Peyer's patch (tissue), 4 donors: ENCODE results near the gene FAM177B. TPM values are rescaled to one million over a fixed set of nuclear protein-coding genes. Genes with fewer than 3 reads are reported as not detected.
A peak's percentile ranks its signal among the peaks of the same experiment; 100 is the strongest.

Experiments
- DNase-seq, 3 donors: peaks; one replicate each; pipeline ENCODE4 v3.0.0-alpha.2; 2017 to 2019
- H3K27ac ChIP-seq, 4 donors: fragments of 200-600 bp; sonication (generic); one replicate each; pipeline ENCODE4 v1.5.1; 2016 to 2019
- H3K27me3 ChIP-seq, 2 donors: fragments of 200-600 bp; sonication (generic); one replicate each; pipeline ENCODE4 v1.5.1; 2019
- H3K36me3 ChIP-seq, 3 donors: fragments of 200-600 bp; sonication (generic); one replicate each; pipeline ENCODE4 v1.5.1; 2016 to 2019
- H3K4me1 ChIP-seq, 4 donors: fragments of 200-600 bp; sonication (generic); one replicate each; pipeline ENCODE4 v1.5.1; 2016 to 2019
- H3K4me3 ChIP-seq, 4 donors: fragments of 200-600 bp; sonication (generic); 1 replicate in 3 of 4; 2 replicates in 1 of 4; pipeline ENCODE4 v1.5.1; 2016 to 2019; ENCODE audit warnings: mild to moderate bottlenecking in 1 of 4
- H3K9me3 ChIP-seq, 4 donors: fragments of 200-600 bp; sonication (generic); one replicate each; pipeline ENCODE4 v1.5.1; 2016 to 2019; ENCODE audit warnings: mild to moderate bottlenecking in 1 of 4
- CTCF ChIP-seq, 6 experiments: fragments of 450-650 bp in 4 of 6; fragments of 200-600 bp in 2 of 6; sonication (generic) in 1 of 6; IDR thresholded peaks; one replicate each; pipeline ENCODE4 v1.5.1; 2017 to 2019; ENCODE audit warnings: antibody characterized with exemption in 6 of 6, mild to moderate bottlenecking in 3 of 6, moderate library complexity in 1 of 6
- POLR2A ChIP-seq, 2 donors: fragments of 450-650 bp; IDR thresholded peaks; one replicate each; pipeline ENCODE4 v1.5.1; 2017; ENCODE audit warnings: antibody characterized with exemption in 2 of 2, mild to moderate bottlenecking in 2 of 2, moderate library complexity in 2 of 2
- total RNA-seq, 4 donors: library from RNA; depleted of rRNA; stranded (reverse); fragments of >200 nt; gene quantifications; one replicate each; pipeline ENCODE4 v1.1.0, GENCODE V29; 2016

The FAM177B gene
- total RNA-seq, 4 donors from 2014 or later, result 14.9 to 40.4 (median 19.6) TPM

DNA sequence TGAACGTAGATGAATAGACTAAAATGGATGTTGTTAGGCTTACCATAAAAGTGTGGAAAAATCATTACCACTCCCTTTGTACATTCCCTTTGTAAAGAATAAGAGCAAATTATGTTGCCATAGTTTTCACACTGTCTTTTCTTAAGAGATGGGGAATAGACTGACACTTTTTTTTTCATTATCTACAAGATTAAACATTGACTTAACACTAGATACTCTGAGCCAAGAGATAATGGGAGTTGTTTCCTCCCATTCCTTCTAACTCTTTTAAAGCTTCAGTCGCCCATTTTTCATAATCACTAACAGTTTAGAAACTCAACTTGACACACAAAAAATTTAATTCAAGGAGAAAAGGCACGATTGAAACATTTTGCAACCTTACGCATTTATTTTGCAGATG, 34.8 kb upstream of the FAM177B start:
- Histone ChIP-seq H3K27me3 (no peaks in the 10 kb centered on the region), H3K27ac (no peak overlapping the region), H3K4me1 (no peaks in the 10 kb centered on the region), H3K9me3 (no peaks in the 10 kb centered on the region), H3K4me3 (no peak overlapping the region), H3K36me3 (peaks cover 0 to 19% (median 0%) of the 10 kb centered on the region in 3 donors)
- TF ChIP-seq POLR2A (IDR thresholded peaks at IDR 0.05) (no peak), CTCF (IDR thresholded peaks at IDR 0.05) (no peak)
- no peak for DNase-seq

- Histone ChIP-seq H3K36me3 (peaks cover 0 to 19% (median 0%) of the 10 kb centered on the region in 3 donors), H3K4me1 (no peaks in the 10 kb centered on the region), H3K27me3 (no peaks in the 10 kb centered on the region), H3K4me3 (no peak overlapping the region), H3K27ac (no peak overlapping the region), H3K9me3 (no peaks in the 10 kb centered on the region)
- DNase-seq, result no peak
- no peak for TF ChIP-seq CTCF (IDR thresholded peaks at IDR 0.05)
- no peak for TF ChIP-seq POLR2A (IDR thresholded peaks at IDR 0.05)
Observed at GRCh38 chr1:222704260-222704659, 32.7 kb upstream of the FAM177B start.

GRCh38 chr1:222706815-222707214, 30.2 kb upstream of the FAM177B start:
- Histone ChIP-seq H3K4me3 (no peak overlapping the region), H3K9me3 (no peaks in the 10 kb centered on the region), H3K27ac (no peak overlapping the region), H3K27me3 (no peaks in the 10 kb centered on the region), H3K36me3 (peaks cover 0 to 9% (median 0%) of the 10 kb centered on the region in 3 donors), H3K4me1 (peaks cover 0 to 8% (median 5%) of the 10 kb centered on the region in 4 donors)
- DNase-seq, result no peak
- TF ChIP-seq CTCF (IDR thresholded peaks at IDR 0.05) (peak in 1 of 6 experiments; percentile 2), POLR2A (IDR thresholded peaks at IDR 0.05) (no peak)

- Histone ChIP-seq H3K4me1 (peaks cover 0 to 15% (median 5%) of the 10 kb centered on the region in 4 donors), H3K36me3 (no peaks in the 10 kb centered on the region), H3K4me3 (no peak overlapping the region), H3K27ac (no peak overlapping the region), H3K9me3 (no peaks in the 10 kb centered on the region), H3K27me3 (no peaks in the 10 kb centered on the region)
- TF ChIP-seq POLR2A (IDR thresholded peaks at IDR 0.05), result no peak
- TF ChIP-seq CTCF (IDR thresholded peaks at IDR 0.05), result no peak
- DNase-seq, result no peak
Observed at GRCh38 chr1:222709700-222710153, 27.3 kb upstream of the FAM177B start.

DNA sequence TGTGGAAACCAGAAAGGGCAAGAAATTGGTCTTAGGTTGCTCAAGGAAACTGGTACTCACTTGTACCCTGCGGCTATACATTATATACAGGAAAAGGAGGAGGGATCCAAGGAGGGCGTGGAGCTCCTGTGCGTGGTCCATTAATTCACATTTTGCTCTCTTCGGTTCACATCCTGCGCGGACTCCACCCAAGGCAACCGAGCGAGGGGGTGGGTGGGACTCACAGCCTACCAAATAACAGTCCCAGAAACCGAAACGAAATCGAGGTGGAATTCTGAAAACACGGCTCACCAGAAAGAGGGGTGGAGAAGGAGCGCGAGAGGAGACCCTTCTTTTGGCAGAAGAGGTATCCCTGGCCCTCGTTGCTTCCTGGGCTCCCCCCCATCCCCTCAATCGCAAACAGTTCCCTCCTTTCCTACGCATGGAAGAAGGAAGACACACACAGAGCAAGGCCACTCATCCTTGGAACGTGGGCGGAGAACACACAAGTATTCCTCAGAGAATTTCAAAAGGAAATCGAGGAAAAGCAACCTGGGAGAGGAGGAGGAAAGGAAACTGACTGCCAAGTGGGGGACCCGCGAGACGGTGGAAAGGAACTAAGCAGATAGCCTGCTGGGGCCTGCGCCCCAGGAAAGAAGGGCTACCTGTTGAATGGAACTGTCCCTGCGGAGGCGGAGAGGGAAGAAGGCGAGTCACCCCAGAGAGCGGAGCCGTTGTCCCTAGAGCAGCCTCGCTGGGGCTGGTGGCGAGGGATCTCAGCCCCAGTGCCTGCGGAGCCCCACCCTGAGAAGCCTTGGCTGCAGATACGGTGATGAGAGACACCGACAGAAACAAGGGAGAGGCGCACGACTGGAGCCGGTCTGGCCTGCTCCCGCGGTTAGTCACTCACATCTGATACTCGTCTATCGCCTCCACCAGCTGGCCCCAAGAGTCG, 25.4 kb upstream of the FAM177B start:
- TF ChIP-seq POLR2A (IDR thresholded peaks at IDR 0.05) (no peak), CTCF (IDR thresholded peaks at IDR 0.05) (no peak)
- peaks cover 0 to 18% (median 5%) of the 10 kb centered on the region in 4 donors for H3K4me1 ChIP-seq
- H3K4me3 ChIP-seq, result peak overlapping the region; percentile 58 to 94 (median 80)
- peak; percentile 73 to 78 (median 76) for DNase-seq
- peak overlapping the region; percentile 87 to 98 (median 96) for H3K27ac ChIP-seq
- no peaks in the 10 kb centered on the region for H3K9me3 ChIP-seq
- no peaks in the 10 kb centered on the region for H3K27me3 ChIP-seq
- peaks cover 0 to 17% (median 0%) of the 10 kb centered on the region in 3 donors for H3K36me3 ChIP-seq
